SK-N-DZ (cell line): ENCODE data around the gene MARCHF2.

Experiments used
- DNase-seq: peaks from one replicate; pipeline ENCODE4 v3.0.0-alpha.2; 2015; ENCODE audit warnings: low spot score

Gene MARCHF2

DNA sequence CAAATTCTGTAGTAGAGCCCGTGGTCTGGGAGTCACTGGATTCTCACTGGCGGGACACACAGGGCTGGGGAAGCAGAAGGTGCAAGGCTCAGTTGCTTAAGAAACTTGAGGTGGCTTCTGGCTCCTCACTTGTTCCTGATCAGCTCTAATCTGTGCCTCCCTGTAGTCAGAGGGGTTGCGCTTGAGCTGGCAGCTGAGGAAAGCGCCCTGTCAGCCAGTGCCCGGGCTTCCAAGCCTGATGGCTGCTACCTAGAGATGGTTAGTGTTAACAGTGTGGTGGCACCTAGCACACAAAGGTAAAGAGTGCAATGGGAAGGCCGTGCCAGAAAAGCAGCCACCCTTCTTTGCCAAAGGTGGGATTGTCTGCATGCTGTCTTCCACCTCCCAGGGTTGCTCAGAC lies 40.5 kb downstream of the MARCHF2 start:
- DNase-seq, result no peak

DNA sequence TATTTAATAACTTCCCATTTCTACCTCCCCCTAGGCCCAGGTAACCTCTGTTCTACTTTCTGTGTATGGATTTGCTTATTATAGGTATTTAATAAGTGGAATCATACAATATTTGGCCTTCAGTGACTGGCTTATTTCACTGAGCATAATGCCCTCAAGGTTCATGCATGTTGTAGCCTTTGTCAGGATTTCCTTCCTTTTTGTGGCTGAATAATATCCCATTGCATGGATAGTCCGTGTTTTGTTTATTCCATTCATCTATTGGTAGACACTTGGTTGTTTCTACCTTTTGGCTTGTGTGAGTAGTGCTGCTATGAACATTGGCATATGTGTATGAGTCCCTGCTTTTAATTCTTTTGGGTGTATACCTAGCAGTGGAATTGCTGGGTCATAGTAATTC lies 41.1 kb downstream of the MARCHF2 start:
- DNase-seq, result no peak

GRCh38 chr19:8455018-8455417 lies 41.9 kb downstream of the MARCHF2 start:
- DNase-seq, result no peak

- no peak for DNase-seq
Measured at GRCh38 chr19:8456064-8456463, 43.0 kb downstream of the MARCHF2 start.

DNA sequence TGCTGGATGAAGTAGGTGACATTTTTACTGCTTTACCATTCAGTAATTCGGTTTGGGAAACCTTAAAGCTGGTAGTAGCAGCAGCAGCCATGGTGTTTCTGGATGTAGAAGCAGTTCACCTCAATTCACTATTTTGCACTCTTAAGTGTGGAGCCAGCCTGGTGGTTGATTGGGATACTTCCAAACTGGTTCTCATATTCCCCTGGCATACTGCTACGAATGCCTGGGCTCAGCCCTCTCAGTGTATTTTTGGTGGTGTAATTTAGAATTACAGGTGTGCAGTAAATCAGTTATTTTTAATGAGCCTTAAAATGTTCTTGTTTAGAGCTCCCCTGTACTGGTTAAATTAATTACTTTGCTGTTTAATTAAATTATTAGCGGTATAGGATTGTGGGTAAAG lies 44.1 kb downstream of the MARCHF2 start:
- DNase-seq, result no peak

DNA sequence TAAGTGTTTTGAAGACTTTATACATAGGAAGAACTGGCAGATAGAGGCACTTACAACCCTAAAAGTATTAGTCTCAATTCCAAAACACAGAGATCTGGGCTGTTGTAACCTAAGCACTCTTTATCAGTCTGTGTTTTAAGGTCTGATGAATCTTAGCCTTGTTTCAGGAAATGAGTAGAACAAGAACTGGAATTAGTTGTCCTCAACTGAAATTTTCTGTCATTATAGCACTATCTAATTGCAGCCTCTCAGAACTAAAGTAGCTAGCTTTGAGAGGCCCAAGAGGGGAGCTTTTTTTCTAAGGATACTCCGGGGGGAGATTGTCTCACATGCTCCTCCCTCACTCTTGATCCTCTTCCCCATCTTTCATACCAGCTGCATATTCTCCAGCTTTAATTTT lies 44.7 kb downstream of the MARCHF2 start:
- no peak for DNase-seq

- DNase-seq, result no peak
Measured at GRCh38 chr19:8458380-8458779, 45.3 kb downstream of the MARCHF2 start.

GRCh38 chr19:8459095-8459494 lies 46.0 kb downstream of the MARCHF2 start:
- DNase-seq, result no peak

DNA sequence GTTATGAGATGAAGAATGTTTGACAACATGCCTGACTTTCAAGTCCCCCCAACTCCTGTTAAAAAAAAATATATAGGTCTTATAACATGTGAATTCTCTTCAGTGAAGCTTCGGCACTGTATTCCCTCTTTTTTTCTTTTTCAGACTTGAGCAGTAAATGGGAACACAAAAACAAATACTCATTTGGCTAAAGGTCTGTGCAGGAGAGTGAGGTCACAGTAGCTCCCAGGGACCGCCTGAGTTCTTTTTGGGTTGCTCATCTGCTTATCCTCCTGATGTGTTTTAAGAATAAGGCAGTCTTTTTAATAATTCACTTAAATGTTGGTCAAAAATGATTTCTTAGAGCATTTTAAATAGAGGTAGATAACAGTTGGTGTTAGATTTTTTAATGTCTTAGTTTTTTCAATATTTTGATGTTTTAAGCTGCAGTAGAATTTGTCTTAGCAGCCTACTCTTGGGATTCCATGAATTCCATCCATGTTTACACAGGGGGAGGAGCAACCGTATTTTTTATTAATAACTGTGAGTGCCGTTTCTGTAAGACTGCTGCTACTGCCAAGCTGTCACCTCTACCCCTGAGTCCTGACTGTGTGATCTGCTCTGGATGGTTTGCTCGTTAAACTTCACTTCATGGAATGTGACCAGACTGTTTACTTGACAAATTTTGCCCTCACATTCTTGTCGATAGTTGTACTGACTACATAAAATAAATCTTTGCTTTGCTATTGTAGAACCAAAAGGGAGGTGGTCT lies 46.6 kb downstream of the MARCHF2 start:
- DNase-seq, result no peak

GRCh38 chr19:8460516-8461298 lies 47.6 kb downstream of the MARCHF2 start:
- DNase-seq, result no peak

DNA sequence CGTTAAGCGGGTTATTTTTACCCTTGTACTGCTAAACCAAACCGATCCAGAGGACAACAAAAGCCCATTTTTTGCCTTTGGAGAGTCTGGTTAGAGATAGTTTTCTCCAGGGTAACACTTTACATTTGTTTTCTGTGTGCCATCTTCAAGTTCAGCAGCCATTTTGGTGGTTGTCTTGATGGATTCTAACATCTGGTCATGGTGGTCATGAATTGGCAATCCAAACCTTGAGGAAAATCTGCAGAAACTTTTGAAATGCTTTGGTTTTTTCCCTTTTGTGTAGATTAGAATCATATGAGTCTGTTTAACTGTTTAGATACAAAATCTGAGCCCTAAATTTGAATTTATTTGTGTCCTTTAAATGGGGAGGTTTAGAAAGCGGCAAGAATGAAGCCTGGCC lies 48.3 kb downstream of the MARCHF2 start:
- no peak for DNase-seq

GRCh38 chr19:8461891-8462290 lies 48.8 kb downstream of the MARCHF2 start:
- DNase-seq, result no peak

DNA sequence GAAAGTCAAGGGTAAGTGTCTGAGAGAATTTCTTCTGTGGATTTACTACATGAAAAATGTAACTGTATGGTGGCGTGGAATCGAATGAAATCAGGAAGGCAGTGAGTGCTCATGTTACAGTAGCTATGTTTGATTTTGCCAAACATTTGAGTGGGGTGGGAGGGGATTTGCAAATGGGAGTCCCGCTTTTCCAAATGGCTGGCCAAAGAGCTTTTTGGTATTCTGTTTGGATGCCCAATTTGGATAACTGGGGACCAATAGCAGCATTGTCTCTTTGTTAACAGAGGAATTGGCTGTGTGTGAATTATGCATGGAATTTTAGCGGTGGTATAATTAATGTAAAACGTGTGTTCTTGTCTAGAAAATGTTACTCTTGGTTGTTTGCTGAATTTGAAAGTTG lies 49.5 kb downstream of the MARCHF2 start:
- no peak for DNase-seq

DNA sequence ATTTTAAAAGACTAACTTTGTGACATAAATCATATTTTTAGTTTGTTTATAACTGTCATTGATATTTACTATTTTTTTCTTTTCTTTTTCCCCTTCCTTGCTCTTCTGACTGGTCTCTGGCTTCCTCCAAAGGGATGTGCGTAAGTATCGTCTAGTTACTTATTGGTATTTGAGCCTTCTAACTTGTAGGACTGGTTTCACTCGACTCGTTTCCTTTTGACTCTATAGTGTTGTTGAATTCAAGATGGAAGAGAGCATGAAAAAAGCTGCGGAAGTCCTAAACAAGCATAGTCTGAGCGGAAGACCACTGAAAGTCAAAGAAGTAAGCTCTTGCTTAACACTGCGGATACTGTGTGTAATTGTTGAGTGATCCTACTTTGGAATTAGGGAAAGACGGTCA lies 50.3 kb downstream of the MARCHF2 start:
- no peak for DNase-seq

- DNase-seq, result no peak
Measured at GRCh38 chr19:8466018-8466417, 52.9 kb downstream of the MARCHF2 start.

GRCh38 chr19:8468124-8468523 lies 55.0 kb downstream of the MARCHF2 start:
- no peak for DNase-seq

DNA sequence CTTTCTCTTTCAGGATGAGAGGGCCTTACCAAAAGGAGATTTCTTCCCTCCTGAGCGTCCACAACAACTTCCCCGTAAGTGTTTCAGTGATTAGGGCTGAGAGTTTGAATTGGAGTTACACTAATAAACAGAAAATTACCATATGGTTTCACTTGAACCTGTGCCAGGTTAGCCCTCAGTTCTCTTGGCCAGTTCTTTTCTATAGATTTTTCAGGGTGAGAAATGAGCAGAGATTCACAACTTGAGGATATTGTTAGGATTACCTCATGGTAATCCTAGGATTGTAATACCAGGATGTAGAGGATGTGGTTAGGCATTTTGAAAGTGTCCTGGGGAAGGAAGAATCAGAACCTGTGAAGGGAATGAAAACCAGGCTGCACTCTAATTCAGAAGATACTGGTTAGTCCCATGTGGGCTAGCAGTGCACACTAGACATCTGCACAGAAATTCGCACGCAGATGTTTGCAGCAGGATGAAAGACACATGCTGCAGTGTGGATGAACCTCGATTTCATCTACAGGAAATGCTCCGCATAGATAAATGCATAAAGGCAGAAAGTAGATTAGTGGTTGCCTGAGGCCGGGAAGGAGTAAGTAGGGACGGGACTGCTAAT lies 55.8 kb downstream of the MARCHF2 start:
- DNase-seq, result no peak

- no peak for DNase-seq
Measured at GRCh38 chr19:8469613-8470368, 56.7 kb downstream of the MARCHF2 start.

DNA sequence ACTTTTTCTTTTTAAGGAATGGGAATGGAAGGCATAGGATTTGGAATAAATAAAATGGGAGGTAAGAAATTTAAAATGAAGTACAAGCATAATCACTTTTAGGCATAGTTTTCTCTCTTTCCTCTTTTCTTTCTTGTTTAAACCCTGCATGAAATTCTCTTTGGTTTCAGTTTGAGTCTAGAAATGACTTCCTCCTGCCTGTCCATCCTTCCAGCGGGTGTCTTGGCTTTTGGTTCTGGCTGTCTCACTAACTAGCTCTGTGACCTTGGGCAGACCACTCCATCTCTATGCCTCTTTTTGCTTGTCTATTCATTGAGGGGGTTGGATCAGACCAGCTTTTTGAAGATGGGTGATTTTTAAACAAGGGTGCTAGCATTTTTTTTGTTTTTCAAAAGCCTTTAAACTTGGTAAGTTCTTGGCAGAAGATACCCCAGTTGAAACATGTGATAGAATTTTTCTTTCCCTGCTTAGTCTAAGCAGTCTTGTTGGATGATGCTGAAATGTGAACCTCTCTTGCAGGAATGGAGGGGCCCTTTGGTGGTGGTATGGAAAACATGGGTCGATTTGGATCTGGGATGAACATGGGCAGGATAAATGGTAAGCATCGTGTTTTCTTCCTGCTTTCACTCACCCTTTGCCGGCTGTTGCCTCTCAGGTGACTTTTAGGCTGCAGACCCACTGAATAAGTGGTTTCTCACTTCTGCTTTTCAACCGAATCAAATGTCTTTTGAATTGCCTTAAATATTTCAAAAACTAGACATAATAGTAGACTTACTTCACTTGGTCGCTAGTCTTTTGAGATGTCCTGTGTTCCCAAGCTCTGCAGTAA lies 60.8 kb downstream of the MARCHF2 start:
- DNase-seq, result no peak

- no peak for DNase-seq
Measured at GRCh38 chr19:8475005-8475404, 61.9 kb downstream of the MARCHF2 start.

GRCh38 chr19:8476524-8476923 lies 63.4 kb downstream of the MARCHF2 start:
- DNase-seq, result no peak
